GM19395 (cell line): ENCODE data around the gene NAPB.
A peak's percentile ranks its signal among the peaks of the same experiment; 100 is the strongest.
"Not testable (repeated sequence)": the region's sequence is repeated elsewhere in the genome, so short reads cannot be mapped to it uniquely, and the experiment has no call there.

ENCODE experiments used
- ATAC-seq: cut with Tn5 transposase; IDR thresholded peaks from one replicate; pipeline ENCODE4 v1.9.1; 2021; ENCODE audit warnings: mild to moderate bottlenecking, moderate library complexity; ENCODE audit not compliant: unreplicated experiment

Gene NAPB

DNA sequence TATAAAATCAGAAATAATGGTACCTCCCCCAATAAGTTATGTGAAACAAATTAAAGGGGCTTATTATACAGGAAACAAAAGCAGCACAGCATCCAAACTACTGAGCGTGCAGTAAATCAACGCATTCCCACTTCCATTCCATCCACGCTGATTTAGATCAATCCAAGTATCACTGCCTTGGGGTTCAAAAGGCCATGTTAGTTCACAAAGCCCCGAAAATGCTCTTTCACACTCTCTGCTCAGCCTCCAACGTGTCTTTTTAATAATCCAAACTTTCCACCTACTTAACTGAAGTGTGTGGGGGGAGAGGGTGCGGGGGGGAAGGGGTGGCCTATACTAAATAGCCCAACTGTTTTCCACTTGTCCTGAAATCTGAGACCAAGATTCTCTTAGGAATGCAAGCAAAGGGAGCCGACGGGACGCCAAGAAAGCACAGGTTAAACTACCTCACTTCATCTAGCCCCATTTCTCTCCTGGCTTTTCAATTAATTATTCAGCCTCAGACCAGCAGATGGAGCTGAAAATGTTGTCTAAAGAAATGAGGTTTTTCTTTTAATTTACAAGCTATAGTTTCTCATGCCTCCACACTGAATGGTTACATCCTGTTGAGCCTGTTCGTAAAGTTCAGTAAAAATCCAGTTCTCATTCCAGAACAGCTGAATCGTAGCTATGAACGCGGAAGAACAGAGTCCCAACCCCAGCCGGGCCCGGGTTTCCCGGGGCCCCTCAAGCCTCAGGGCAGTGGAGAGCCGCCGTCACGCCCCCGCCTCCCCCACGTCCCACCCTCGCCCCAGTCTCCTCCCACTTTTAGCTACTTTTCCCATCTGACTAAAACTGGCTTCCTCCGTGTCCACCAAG lies 71.7 kb downstream of the NAPB start:
- peak; percentile 48 for ATAC-seq

DNA sequence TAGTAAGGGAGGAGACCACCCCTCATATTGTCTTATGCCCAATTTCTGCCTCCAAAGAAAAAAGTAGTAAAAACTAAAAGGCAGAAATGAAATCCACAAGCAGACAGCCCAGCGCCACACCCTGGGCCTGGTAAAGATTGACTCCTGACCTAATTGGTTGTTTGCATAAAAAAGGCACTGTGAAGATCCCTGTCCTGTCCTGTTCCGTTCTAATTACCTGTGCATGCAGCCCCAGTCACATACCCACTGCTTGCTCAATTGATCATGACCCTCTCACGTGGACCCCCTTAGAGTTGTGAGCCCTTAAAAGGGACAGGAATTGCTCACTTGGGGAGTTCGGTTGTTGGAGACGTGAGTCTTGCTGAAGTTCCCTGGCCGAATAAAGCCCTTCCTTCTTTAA lies 72.8 kb downstream of the NAPB start:
- not testable (repeated sequence) for ATAC-seq

GRCh38 chr20:23347791-23348190 lies 73.5 kb downstream of the NAPB start:
- ATAC-seq: no peak

- no peak for ATAC-seq
Observed at GRCh38 chr20:23346002-23346401, 75.3 kb downstream of the NAPB start.

DNA sequence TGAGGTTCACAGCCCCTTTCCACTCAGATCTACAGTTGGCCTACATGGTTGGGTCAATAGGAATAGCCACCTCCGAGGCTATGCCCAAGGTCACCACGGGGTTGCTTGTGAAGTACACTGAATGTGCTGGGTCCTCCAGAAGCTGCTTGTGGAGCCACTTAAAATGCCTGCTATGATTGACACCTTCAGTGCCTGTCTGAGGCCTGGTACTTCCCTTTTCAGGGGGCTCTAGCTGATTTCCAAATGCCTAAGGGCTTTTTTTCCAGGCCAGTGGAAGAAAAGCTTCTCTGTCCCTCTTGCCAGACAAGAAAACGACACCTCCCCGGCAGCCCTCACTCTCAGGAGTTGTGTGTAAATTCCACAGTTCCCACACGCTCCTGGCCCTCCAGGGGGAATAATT lies 77.0 kb downstream of the NAPB start:
- ATAC-seq: no peak

- no peak for ATAC-seq
Observed at GRCh38 chr20:23343590-23343989, 77.7 kb downstream of the NAPB start.

DNA sequence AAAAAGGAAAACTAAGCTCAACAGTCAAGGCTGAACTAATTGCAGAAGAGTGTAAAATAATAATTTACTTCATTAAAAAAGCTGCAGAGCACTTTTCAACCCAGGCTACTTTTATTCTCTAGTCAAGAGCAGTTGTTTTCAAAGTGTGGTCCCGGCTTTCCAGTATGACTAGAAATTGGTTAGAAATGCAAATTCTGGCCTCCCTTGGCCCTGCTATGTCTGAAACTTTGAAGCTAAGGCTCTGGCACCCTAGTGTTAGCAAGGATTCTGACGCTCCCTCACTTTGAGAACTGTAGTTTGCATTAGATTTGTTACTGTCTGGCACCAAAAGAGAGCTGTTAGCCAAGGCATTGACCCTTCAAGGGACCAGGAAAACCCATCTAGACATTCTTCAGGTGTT lies 80.2 kb downstream of the NAPB start:
- peak; percentile 72 for ATAC-seq

DNA sequence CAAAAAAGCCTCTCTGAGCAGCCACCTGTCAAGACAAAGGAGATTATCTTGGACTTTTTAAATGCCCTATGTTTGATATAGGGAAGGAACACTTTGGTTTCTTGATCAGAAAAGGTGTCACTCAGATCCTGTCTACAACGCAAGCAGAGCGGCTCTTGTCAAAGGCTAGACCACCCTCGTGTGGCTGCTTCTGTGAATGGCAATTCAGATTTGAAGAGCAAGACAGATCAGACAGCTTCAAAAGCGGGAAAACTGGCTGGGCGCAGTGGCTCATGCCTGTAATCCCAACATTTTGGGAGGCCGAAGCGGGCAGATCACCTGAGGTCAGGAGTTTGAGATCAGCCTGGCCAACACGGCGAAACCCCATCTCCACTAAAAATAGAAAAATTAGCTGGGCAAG lies 80.8 kb downstream of the NAPB start:
- no peak for ATAC-seq

GRCh38 chr20:23339986-23340385 lies 81.3 kb downstream of the NAPB start:
- ATAC-seq: no peak

- ATAC-seq: no peak
Observed at GRCh38 chr20:23337312-23337711, 84.0 kb downstream of the NAPB start.

- no peak for ATAC-seq
Observed at GRCh38 chr20:23336476-23336875, 84.8 kb downstream of the NAPB start.

- no peak for ATAC-seq
Observed at GRCh38 chr20:23335521-23335920, 85.8 kb downstream of the NAPB start.

DNA sequence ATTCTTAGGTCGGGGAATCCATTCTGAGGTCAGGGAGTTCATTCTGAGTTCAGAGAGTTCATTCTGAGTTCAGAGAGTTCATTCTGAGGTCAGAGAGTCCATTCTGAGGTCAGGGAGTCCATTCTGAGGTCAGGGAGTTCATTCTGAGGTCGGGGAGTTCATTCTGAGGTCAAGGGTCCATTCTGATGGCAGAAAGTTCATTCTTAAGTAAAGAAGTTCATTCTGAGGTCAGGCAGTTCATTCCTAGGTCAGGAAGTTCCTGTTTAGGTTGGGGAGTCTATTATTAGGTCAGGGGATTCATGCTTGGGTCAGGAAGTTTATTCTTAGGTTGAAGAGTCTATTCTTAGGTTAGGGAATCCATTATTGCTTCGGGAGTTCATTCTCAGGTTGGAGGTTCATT lies 87.2 kb downstream of the NAPB start:
- no peak for ATAC-seq

DNA sequence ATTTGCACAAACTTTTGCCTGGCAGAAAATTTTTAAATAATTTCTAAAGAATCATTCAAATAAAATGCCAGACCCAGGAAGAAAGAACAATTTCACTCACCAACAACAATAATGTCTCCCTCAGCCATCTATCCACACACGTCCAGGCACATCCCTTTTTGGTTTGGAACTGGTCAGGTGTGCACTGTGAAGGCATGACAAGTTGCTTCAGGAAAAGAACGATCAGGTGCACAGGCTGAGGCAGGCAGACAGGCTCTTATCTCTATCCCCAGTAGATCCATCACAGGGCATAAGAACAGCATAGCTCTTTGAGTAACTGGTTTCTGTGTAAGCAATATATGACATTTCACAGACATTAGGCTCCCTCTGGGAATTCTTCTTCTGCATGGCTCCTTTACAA lies 88.8 kb downstream of the NAPB start:
- ATAC-seq: no peak

DNA sequence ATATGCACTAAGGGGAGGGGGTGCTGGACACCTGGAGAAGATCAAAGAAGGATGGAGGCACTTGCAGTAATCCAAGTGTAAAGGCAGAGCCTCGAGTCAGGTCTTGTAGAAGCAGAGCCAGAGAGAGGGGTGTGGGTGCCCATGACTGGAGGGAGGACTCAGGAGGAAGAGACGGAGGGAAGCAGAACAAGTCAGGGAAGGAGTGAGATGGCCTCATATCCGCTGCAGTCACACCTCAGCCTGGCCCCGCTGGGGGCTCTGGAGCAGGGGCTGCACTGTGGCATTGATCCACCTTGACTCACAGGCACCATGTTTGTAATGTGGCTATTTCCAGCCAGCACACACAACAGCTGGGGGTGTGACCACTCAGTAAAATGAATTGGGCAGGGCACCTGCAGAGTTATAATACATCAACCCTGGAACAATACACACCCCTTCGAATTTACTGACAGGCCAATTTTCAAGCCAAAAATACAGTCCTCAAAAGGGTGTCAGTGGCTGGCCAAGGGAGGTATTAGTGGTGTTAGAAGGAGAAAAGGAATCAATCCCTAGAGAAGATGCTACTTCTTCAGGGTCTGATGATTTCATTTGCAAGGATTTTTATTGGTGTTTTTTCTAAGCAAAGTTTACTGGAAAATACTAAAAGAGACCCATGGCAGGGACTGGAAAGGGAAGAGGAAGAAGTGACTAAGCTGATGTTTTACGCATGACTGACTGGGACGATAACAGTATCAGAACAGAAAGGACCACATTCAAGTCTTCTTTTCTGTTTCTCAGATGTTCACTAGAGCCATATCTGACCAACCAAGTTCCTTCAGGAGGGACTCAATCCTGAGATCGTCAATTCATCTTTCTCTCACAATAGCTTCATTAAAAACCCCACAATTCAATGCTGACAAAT lies 89.6 kb downstream of the NAPB start:
- ATAC-seq: no peak

DNA sequence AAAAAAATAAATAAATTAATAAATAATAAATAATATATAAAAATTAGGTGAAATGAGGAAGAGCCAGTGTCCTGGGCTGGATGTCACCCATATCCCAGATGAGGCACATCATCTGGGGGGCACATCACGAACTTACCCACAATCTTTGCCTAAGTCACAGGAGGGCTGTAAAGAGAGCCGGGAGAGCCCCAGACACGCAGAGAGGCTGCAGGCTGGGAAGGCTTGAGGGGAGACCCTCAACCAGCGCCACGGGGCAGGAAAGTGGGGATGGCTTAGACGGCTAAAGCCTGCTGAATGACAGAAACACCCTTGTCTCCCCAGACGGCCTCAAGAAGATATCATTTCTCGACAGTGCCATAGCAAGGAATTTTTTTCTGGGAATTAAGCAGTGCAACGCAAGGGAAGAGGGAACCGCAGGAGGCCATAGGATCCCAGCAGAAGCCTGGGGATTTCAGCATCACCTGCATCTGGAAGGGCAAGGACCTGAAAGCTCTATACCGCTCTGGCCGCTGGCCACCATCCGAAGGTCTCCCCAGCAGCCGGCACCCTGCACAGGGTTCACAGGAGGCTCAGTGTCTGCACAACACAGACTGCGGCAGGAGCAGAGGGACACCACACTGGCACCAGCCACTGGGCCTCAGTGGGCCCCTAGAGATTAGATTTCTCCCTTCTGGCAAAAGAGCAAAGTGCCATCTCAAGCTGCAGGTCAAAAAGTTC lies 93.5 kb downstream of the NAPB start:
- no peak for ATAC-seq

DNA sequence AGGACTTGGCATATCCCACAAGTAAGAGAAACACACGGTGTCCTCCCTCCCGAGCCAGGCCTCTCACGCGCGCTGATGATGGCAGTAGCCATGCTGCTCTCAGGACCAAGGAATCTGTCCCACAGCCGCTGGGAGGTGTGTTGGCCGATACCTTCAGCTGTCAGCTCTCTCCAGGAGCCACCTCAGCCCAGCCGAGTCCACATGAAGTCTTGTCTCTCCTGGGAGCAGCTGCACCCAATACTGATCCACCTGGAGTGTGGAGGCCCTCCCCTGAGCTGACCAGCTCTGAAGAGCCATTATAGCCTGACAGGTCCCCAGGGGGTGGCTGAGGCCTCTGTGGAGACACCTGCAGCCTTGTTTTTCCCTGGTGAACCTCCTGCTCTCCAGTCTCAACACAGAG lies 94.5 kb downstream of the NAPB start:
- ATAC-seq: no peak

DNA sequence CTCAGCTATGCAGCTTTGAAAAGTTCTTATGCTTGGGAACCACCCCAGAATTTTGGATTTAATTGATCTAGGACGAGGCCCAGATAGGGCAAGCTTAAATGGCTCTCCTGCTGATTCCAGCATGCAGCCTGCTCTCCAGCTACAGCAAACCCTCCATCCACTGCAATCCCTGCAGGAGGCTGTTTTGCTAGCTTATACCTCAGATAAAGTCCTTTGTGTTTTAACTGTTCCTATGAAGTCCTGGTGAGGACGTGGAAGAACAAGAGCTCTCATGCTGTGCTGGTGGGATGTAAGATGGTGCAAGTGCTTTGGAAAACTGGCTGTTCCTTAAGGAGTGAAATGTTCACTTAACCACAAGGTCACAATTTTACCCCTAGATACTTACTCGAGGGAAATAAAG lies 96.2 kb downstream of the NAPB start:
- ATAC-seq: no peak
